Inflammatory macrophage treated with lipopolysaccharide for 1 hour (primary cell): ENCODE data around the gene AP5Z1.

Source experiments
- DNase-seq, 2 donors: peaks; one replicate each; pipeline ENCODE4 v3.0.0-alpha.2; 2020 to 2022

The AP5Z1 gene

DNA sequence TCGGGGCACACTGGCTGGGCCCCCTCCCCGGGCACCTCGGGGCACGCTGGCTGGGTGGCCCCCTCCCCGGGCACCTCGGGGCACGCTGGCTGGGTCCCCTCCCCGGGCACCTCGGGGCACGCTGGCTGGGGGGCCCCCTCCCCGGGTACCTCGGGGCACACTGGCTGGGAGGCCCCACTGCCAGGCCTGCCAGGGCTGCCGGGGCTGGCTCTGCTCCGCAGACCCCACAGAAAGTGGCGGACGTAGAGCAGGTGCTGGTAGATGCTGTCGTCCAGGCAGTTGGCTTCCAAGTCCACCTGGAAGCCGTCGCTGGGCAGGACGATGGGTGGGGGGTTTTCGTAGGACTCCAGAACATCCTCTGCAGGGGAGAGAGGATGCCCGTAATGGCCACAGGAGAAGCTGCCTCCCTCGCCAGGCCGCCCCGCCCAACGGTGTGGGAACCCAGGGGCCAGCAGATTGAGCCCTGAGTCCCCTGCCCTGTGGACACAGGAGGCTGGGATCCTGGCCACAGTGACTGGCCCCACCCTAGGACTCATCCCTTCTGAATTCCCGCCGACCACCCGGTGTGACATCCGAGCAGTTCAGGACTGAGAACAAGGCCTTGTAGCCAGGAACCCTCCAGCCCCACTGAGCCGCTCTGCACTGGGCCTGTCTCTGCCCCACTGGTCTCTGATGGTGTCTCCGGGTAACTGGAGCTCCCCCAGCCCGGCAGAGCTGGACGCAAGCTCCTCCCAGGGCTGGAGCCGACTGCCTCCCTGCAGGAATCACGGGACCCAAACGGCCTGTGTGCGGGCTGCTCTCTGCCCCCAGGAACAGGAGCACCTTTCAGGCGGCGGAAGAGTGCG, 28.2 kb downstream of the AP5Z1 start:
- DNase-seq: no peak

DNA sequence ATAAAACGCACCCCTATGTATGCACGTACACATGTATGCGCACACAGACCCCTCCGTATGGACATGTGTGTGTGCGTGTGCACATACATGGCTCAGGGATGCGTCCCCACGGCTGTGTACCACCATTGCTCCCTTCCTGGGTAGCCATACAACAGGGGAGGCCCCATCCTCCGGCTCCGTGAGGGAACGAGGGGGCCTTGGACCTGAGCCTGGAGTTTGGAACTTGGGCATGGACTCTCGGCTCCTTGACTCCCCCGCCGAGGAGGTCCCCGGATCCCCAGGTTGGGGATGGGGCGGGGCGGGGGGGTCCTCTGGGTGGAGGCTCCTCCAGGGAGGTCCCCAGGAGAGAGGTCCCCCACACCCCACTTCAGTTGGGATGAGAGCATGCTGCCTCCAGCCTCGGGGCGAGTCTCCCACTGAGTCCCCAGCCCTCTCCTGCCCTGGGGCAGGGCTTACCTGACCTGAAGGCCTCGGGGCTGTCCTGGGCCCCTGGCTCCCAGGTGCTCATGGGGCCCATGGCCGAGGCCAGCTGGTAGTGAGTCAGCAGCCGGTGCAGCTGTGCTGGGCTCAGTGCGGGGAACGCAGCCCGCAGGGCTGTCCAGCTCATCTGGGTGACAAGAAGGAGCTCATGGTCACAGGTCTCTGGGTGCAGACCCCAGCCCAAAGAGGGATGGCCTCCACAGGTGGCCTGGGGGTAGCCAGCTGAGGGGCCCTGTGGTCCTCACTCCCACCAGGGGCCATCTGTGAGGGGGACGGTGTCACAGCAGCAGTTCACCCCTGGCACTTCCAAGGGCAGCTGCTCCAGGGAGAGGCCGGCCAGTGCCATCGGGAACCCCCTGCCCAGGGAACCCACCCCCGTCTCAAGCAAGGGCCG, 29.9 kb downstream of the AP5Z1 start:
- no peak for DNase-seq

DNA sequence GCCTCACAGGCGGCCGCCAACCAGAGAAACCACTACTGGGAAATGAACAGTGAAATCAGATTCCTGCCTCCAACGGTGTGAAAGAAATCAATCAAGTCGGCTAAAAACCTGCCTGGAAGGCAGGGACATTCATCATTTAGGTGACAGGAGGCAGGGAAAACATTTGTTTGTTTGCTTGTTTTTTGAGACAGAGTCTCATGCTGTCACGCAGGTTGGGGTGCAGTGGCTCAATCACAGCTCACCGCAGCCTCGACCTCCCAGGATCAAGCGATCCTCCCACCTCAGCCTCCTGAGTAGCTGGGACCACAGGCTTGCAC, 30.5 kb downstream of the AP5Z1 start:
- DNase-seq: no peak

DNA sequence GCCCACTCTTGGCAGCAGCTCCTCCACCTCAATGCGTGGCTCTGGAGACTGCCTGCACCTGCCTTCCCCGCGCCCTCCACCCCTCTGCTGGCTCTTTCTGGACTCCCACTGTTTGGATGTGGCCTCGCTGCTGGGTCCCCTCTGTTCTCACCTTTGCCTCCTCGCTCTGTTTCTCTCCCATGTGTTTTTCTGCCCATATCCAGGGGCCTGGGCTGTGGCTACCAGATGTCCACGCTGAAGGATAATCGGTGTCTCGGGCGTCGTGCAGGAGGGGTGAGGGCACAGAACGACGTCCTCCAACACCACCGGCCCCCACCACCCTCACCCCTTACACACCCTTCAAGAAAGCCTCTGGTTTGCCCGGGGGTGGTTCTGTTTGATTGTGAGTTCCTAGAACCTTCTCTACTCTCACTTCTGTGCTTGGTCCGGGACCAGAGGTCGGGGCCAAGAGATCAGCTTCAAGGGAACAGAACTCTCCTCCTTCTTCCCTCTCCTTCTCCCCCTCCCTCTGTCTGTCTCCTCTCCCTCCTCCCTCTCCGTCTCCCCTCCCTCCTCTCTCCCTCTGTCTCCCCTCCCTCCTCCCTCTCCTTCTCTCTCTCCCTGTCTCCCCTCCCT, 31.7 kb downstream of the AP5Z1 start:
- no peak for DNase-seq

DNA sequence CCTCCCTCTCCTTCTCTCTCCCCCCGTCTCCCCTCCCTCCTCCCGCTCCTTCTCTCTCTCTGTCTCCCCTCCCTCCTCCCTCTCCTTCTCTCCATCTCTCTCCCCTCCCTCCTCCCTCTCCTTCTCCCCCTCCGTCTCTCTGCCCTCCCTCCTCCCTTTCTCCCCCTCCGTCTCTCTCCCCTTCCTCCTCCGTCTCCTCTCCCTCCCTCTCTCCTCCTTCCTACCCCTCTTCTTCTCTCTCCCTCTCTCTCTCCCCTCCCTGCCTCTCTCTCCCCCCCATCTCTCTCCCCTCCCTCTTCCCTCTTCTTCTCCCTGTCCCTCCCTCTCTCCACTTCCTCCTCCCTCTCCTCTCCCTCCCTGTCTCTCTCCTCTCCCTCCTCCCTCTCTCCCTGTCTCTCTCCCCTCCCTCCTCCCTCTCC, 32.2 kb downstream of the AP5Z1 start:
- no peak for DNase-seq

DNA sequence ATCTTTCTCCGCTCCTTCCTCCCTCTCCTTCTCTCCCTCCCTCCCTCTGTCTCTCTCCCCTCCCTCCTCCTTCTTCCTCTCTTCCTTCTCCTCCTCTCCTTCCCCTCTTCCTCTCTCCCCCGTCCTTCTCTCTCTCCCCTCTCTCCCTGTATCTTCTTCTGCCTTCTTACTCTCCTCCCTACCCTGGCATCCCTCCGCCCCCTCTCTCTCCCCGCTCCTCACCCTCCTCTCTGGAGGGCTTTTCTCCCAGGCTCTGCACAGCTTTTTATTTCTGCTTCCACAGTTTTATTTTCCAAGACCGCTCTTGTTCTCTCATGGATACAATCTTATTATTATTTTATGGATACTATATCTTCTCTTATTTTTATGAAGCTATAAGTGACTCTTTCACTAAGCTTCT, 32.6 kb downstream of the AP5Z1 start:
- no peak for DNase-seq

DNA sequence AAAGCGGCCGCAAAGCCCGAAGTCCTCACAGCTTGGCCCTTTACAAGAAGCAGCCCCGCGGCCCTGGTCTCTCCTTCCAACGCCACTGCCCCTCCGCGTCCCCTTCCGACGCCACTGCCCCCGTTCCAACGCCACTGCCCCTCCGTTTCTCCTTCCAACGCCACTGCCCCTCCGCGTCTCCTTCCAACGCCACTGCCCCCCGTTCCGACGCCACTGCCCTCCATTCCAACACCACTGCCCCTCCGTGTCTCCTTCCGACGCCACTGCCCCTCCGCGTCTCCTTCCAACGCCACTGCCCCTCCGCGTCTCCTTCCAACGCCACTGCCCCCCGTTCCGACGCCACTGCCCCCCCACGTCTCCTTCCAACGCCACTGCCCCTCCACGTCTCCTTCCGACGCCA, 33.1 kb downstream of the AP5Z1 start:
- no peak for DNase-seq

DNA sequence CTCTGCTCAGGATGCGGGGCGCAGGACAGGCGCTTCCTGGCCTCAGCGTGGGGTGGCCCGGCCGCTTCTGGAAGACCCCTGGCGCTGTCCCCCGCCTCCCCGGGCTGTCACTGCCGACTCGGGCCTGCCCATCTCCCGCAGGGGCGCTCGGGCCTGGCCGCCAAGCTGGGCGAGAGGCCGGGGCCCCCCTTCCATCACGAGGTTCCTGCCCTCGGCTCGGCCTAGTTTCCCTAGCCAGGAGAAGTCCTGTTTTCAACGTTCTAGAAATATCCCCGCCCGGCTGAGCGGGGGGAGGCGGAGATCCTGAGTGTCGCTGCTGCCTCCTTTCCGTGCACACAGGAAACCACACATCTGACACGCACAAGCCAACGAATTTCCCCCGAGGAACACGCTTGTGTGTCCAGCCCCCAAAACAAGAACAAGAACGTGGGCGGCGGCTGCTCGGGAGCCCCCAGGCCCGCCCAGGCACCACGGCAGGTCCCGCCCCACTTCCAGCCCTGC, 33.7 kb downstream of the AP5Z1 start:
- DNase-seq: peak; percentile 5 to 11

DNA sequence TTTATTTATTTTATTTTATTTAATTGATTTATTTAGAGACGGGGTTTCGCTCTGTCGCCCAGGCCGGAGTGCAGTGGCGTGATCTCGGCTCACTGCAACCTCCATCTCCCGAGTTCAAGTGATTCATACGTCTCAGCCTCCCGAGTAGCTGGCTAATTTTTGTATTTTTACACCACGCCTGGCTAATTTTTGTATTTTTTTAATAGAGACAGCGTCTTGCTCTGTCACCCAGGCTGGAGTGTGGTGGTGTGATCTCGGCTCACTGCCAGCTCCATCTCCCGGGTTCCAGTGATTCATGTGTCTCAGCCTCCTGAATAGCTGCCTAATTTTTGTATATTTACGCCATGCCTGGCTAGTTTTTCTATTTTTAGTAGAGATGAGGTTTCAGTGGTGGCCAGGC, 34.2 kb downstream of the AP5Z1 start:
- no peak for DNase-seq

DNA sequence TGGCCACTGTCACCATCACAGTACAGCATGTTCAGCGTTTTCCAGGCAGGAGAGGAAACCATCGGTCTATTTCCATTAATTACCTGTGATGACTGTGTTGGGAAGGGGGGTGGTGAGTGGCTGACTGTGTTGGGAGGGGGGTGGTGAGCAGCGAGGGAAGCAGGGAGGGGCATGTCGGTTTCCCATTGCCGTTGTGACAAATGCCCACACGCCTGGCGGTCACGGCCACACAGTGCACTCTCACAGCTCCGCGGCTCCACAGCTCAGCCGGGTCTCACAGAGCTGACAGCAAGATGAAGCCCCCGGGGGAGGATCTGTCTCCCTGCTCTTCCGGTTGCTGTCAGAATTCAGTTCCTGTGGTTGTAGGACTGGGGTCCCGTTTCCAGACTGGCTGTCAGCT, 39.0 kb downstream of the AP5Z1 start:
- DNase-seq: no peak

DNA sequence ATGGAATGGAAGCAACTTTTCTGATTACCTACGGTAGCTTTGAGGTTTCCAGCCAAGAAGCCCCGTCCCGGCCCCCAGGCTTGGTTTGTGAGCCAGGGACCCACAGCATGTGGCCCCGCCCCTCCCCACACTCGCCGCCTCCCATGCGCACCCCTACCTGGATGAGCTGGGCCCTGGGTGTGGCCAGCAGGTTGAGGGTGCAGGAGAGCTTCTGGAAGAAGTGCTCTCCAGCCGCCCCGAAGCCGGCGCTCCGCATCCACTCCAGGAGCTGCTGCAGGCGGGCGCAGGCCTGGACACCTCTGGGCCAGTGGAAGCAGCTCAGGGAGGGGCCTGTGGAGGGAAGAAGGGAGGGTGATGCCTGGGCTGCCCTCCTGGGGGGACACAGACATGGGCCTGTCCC, 39.7 kb downstream of the AP5Z1 start:
- no peak for DNase-seq

DNA sequence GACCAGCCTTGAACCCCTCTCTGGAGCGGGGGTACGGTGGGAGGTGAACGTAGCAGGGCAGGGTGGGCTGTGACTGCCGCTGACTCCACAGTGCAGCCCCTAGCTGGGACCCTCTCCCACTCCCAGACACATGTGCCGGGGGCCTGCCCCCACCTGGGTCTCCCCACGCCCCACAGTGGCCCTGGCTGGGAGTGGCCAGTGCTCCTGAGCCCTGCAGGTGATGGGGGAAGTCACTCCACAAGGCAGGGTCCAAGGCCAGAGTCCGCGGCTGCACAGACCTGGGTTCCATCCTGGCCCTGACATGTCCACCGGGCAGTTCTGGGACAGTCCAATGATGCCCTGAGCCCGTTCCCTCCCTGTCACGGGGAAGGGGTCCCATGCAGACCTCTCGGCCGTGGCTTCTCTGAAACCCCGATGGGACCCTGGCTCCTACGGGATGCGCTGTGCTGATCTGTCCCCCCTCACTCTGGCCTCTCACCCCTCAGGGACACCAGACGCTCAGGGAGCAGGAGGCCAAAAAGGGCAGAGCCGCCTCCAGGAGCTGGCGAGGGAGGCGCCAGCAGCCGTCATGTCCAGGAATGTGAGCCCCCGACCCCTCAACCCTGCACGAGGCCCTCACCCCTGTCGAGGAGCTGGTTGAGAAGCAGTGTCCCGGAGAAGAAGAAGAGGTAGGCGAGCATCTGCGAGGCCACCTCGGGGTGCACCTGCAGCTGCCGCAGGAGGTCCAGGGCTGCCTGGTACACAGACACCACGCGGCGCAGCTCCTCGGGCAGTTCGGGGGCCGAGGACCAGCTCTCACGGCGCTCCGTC, 40.4 kb downstream of the AP5Z1 start:
- DNase-seq: no peak

DNA sequence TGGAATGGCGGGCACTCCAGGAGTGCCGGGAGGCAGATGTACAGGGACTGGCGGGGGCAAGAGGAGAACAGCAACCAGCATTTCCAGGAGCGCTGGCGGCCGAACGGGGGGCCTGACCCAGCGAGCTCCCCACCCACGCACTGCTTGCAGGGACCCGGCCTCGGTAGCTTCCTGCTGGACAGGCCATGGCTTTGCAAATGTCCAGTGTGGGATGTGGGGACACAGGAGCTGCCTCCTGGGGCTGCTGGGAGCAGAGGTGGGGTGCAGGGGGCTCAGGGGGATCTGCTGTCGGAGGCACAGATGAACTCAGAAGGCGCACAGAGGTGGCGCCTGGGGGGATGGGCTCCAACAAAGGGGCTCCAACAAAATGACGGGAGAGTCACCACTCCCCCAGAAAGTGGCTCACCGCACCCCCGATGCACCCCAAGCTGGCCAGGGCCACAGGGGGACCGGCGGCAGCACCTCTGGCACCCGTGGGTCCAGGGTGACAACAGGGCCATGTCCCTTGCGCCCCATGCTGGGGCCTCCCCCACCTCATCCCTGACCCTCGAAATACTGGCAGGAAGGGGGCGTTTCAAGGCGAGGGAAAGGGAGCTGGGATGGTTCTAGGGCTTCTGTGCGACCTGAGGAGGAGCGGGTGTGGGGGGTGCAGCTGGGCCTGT, 41.1 kb downstream of the AP5Z1 start:
- no peak for DNase-seq

DNA sequence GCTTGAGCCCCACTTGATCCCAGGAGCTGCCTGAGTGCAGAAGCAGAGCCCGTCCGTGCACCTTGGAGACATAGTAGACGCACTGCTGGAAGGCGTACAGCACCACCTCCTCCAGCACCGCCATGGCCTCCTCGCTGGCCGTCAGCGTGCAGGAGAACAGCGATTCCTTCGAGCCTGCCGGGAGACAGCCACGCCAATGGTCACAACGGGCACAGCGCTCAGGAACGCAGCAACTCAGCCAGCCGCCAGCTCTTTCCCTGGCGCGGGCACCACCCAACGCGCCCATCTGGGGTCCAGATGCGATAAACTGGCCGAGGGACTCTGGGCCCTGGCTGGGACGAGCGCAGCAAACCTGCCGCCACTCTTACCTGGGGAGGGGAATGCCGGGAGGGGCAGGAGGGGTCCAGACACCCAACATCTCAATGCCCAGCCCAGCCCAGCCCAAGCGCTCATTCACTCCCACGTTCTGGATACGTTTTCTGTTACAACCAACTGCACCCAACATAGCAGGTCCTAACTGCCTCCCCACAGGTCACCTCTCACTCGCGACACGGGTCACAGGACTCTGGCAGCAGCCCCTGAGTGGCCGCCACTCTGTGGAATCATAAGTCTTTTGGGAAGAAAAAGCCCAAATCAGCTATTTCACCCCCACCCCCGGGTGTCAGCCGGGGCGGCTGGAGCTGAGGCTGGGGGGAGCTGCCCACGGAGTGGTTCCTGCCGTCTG, 41.9 kb downstream of the AP5Z1 start:
- no peak for DNase-seq

DNA sequence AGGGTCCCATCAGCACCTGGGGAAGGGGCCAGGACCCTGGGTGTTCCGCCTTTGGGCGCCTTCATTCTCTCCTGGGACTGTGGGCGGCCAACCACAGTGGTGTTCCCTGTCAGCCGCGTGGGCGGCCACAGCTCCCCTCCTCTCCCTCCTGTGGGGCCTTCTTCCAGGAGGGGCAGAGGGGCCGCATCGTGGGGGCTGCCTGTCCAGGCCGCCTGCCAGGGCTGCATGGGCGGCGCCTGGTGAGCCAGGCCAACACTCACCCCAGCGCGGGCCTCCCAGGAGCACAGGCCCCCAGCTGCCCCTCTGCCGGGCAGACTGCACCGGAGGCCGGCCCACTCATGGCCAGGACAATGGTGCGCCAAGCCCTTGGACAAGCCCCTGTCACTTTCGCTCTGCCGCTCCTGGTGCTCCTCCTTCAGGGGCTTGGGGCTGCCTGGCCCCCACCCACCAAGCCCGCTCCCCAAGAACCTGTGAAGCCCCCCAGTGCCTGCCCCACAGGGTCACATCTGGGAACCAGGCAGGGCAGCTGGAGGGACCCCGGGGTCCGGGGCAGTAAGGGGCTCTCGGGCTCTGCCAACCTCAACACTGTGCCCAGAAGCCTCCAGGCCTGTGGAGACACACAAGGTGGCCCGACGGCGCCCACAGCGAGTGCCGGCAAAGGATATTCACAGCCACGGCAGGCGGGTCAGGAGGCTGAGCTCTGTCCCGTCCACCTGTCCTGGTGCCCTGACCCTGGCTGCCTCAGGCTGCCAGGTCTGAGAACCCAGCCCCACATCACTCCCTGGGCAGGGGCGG, 42.8 kb downstream of the AP5Z1 start:
- no peak for DNase-seq

DNA sequence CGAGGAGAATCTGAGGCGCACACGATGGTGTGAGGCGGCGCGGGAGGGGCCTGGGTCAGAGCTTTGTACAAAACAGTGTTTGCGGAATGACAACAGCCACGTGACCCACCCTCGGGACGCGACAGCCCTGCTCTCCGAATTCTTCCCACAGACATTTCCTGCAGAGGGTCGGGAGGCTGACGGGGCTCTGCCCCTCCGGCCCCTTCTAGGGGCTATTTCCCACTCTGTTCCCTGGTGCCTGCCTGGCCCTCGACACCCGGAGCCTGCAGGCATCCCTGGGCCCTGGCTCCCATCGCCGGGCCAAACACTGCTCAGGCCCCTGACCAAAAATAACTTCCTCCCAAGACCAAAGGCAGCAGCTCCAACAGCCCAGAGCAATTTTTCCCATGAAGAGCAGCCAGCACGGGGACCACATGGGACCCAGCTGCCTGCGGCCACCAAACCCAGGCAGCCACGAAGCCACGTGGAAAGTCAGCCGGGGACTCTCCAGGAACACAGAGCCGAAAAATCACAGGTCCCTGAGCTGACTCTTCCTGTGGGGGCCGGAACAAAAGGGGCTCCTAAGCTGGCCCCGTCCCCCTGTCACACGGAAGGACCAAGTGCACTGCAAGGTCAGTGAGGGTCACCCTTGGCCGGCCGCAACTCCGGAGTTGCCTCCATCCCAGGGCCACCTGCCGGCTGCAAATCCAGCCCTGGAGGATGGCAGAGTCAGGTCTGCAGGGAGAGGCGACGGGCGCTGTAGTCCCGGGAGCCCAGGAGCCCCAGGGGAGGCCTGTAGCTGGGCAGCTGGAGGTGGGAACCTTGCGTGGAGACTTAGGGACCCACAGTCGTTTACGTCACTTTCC, 44.4 kb downstream of the AP5Z1 start:
- no peak for DNase-seq

DNA sequence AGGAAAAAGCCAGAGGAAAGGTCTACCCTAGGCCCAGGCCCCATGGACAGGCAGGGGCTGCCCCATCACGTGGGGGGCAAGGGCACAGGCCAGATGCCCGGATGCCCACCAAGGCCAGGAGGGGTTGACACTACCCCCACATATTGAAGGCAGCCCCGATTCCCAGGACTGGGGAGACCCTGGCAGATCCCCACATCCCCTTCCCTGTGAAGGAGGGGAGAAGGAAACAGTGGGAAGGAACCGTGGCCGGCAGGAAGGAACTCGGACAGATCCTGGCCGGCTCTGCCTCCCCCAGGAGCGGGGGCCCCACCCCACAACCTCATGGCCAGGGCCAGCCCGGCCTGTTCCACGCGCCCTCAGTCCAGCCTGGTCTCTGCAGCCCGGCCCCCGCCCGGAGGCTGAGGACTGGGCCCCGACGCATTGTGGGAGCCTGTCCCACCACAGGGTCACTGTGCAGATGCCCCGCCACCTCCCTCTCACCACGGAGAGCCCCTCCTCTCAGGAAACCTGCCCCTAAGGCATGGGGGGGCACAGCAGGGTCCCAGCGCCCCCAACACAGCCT, 45.1 kb downstream of the AP5Z1 start:
- no peak for DNase-seq

DNA sequence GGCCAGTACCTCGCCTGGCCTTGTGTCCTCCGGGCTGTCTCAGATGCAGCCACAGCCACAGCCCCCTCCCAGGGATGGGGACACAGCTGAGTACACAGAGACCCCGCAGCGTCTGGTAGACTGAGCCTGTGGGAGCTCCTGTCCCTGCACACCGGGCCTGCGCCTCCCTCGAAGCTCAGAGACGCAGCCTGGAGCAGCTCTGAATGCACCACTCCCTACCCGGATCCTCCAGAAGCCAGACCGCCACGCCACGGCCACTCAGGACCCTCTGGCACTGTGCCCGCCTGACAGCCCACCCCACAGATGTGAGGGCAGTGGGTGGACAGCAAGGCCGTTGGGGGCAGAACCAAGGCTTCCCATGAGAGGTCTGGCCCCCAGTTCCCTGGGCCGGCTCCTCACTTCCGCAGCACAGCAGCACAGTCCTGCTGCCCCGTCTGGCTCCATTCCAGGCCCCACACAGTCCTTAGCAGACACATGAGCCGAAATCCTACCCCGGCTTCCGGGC, 45.6 kb downstream of the AP5Z1 start:
- no peak for DNase-seq

DNA sequence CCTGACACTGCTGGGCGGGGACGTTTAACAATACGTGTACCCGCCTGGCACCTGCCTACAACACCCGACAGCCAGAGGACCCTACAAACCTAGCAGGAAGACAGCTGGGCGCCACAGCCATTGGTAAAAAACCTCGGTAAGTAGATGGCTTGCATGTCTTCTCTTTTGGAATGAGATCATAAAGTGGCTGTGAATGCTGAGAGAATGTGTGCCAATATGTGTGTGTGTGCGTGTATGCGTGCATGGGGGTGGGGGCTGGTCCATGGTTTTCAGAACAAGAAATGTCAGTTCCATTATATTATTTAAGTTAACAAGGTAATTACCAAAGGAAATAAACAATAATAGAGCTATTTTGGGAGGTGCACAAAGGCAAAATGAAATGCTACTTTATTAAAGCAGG, 47.3 kb downstream of the AP5Z1 start:
- no peak for DNase-seq
